ENCODE measurements around the gene SAG. TPM values are rescaled to one million over a fixed set of nuclear protein-coding genes. Genes with fewer than 3 reads are reported as not detected.

SAG gene
- total and polyA plus RNA-seq, 4 donors: not detected

GRCh38 chr2:233320470-233320869 is 12.9 kb downstream of the SAG start:
- no peak overlapping the region for H3K9ac ChIP-seq (ENCODE audit: low read depth in 1 of 2, low read length in 2 of 2)
- no peak overlapping the region for H3K27ac ChIP-seq (ENCODE audit: low read depth in 1 of 2, low read length in 2 of 2)
- TF ChIP-seq SP1 (IDR thresholded peaks at IDR 0.05): no peak
- TF ChIP-seq TAF1 (conservative IDR thresholded peaks at IDR 0.05): no peak
- WGBS: 94% methylated on average over 17 of the region's 17 CpGs
- H3K36me3 ChIP-seq (ENCODE audit: control insufficient read depth in 4 of 4, insufficient read depth in 3 of 4, low read depth in 1 of 4, low read length in 3 of 4): no peaks in the 10 kb centered on the region
- no peaks in the 10 kb centered on the region for H3K4me1 ChIP-seq (ENCODE audit: control insufficient read depth in 4 of 4, insufficient read depth in 4 of 4, low read length in 3 of 4)
- no peak overlapping the region for H3K4me3 ChIP-seq (ENCODE audit: low read depth in 1 of 3, low read length in 3 of 3)
- H3K9me3 ChIP-seq (ENCODE audit: control insufficient read depth in 4 of 4, low read length in 3 of 4): no peaks in the 10 kb centered on the region
- no peak for DNase-seq (ENCODE audit: low spot score)
- no peaks in the 10 kb centered on the region for H3K27me3 ChIP-seq (ENCODE audit: control insufficient read depth in 4 of 4, insufficient read depth in 4 of 4, low read length in 3 of 4)

GRCh38 chr2:233321166-233321565 is 13.6 kb downstream of the SAG start:
- DNase-seq (ENCODE audit: low spot score): no peak
- no peaks in the 10 kb centered on the region for H3K4me1 ChIP-seq (ENCODE audit: control insufficient read depth in 4 of 4, insufficient read depth in 4 of 4, low read length in 3 of 4)
- H3K9me3 ChIP-seq (ENCODE audit: control insufficient read depth in 4 of 4, low read length in 3 of 4): no peaks in the 10 kb centered on the region
- H3K36me3 ChIP-seq (ENCODE audit: control insufficient read depth in 4 of 4, insufficient read depth in 3 of 4, low read depth in 1 of 4, low read length in 3 of 4): no peaks in the 10 kb centered on the region
- no peak overlapping the region for H3K4me3 ChIP-seq (ENCODE audit: low read depth in 1 of 3, low read length in 3 of 3)
- no peak overlapping the region for H3K27ac ChIP-seq (ENCODE audit: low read depth in 1 of 2, low read length in 2 of 2)
- TF ChIP-seq MAX (IDR thresholded peaks at IDR 0.05) (no peak), GABPA (IDR thresholded peaks at IDR 0.05 in 1 of 2, conservative IDR thresholded peaks at IDR 0.05 in 1 of 2) (no peak), FOXA1 (IDR thresholded peaks at IDR 0.05) (no peak), CTCF (IDR thresholded peaks at IDR 0.05; ENCODE audit: low read depth, low read length, missing input control) (no peak), NR2F2 (IDR thresholded peaks at IDR 0.05) (no peak), JUND (IDR thresholded peaks at IDR 0.05) (no peak), FOXA2 (IDR thresholded peaks at IDR 0.05) (no peak), RXRA (IDR thresholded peaks at IDR 0.05) (no peak), HNF4A (conservative IDR thresholded peaks at IDR 0.05) (no peak), RAD21 (IDR thresholded peaks at IDR 0.05) (no peak), TAF1 (conservative IDR thresholded peaks at IDR 0.05) (no peak), HNF4G (IDR thresholded peaks at IDR 0.05) (no peak), REST (IDR thresholded peaks at IDR 0.05) (no peak), SP1 (IDR thresholded peaks at IDR 0.05) (no peak), ZBTB33 (IDR thresholded peaks at IDR 0.05) (no peak), ATF3 (IDR thresholded peaks at IDR 0.05) (no peak), EGR1 (IDR thresholded peaks at IDR 0.05; ENCODE audit: low read depth in 2 of 2) (no peak), YY1 (IDR thresholded peaks at IDR 0.05) (no peak)
- 88% methylated on average over 6 of the region's 6 CpGs for WGBS
- no peaks in the 10 kb centered on the region for H3K27me3 ChIP-seq (ENCODE audit: control insufficient read depth in 4 of 4, insufficient read depth in 4 of 4, low read length in 3 of 4)
- H3K9ac ChIP-seq (ENCODE audit: low read depth in 1 of 2, low read length in 2 of 2): no peak overlapping the region

Measured in liver (tissue), 9 donors.